Ureter (tissue), 1 donor: ENCODE measurements around the gene PDE2A. TPM values are rescaled to one million over a fixed set of nuclear protein-coding genes. Genes with fewer than 3 reads are reported as not detected.

Source experiments
- DNase-seq: peaks from one replicate; pipeline ENCODE4 v3.0.0-alpha.2; 2020; ENCODE audit warnings: low spot score
- total RNA-seq: library from RNA; stranded (reverse); gene quantifications from one replicate; pipeline ENCODE4 v1.2.4, GENCODE V29; 2023
- donor health status: DM: yes; HTN: yes; CAD: no.

The PDE2A gene
- total RNA-seq, 1 donor from 2014 or later: 49.6 TPM

GRCh38 chr11:72548463-72548862 is 125.8 kb downstream of the PDE2A start:
- DNase-seq: no peak

DNA sequence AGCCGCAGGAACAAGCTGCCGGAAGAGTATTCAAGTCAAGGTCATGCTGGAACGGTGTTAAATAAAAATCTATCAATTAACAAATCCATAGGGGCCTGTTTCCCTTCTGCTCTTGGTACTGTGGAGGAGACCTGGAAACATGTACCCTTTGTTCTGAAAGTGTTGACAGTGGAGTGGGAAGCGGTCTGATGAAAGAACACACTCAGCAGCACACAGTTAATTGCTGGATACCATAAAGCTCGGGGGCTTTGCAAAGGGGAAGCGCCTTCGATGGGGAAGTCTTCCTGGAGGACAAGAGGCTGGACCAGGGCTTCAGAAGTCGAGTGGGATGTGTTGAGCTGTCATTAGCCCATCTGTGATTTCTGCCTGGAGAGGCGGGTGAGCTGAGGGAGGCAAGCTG is 127.4 kb downstream of the PDE2A start:
- no peak for DNase-seq

- DNase-seq: no peak
Measured at GRCh38 chr11:72544589-72544988, 129.6 kb downstream of the PDE2A start.

GRCh38 chr11:72543849-72544542 is 130.2 kb downstream of the PDE2A start:
- no peak for DNase-seq

DNA sequence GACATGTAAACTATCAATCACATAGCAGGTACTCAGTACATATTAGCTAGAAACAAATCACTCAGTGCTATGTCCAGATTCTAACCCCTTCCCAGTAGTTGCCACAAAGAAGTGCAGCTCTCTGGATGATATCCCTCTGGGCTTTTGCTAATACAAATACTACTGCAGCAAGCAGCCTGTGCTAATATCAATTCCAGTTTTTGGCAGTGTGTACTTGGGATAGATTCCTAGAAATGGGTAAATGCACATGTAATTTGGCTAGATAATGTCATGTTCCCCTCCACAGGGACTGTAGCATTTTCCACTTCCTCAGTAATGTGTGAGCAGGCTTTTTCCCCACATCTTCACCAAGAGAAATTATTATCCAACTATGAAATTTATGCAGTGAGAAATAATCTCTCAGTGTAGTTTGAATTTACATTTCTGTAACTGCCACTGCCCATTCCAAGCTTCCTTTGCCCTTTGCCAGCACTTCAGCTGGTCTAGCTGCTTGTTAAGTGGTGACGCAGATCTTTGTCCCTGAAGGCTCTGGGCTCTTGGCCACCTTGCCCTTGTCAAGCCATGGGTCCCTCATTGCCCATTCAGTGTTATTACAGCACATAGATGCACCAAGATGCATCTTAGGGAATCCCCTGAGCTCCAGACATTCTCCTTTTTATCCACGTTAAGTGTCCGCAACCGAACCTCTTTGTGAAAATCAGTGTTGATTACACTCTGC is 132.8 kb downstream of the PDE2A start:
- no peak for DNase-seq

- DNase-seq: no peak
Measured at GRCh38 chr11:72537051-72537450, 137.2 kb downstream of the PDE2A start.

GRCh38 chr11:72535194-72535547 is 139.1 kb downstream of the PDE2A start:
- no peak for DNase-seq

- no peak for DNase-seq
Measured at GRCh38 chr11:72534371-72535193, 139.6 kb downstream of the PDE2A start.

- no peak for DNase-seq
Measured at GRCh38 chr11:72529068-72529467, 145.2 kb downstream of the PDE2A start.

DNA sequence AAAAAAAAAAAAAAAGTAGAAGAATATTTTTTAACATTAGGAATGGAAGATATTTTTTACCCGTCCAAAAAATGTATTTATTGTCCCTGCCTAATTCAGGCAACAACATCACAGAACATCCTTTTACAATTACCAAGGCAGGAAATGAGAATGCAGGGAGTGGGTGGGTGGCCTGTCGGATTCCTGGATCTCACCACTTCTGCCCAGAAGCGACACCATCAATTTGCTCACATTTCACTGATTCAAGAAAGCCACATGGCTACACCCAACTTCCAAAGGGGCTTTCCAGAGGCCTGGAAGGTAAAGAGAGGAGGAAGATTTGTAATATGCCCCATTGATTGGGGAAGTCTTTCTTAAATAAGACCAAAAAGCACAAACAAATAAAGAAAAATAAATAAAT is 146.1 kb downstream of the PDE2A start:
- DNase-seq: no peak

Other genes with a start within 250 kb of the PDE2A start
- 32.0 TPM for gene CLPB, start 239.9 kb downstream of the PDE2A start, total RNA-seq
- gene ARAP1, start 78.0 kb upstream of the PDE2A start, total RNA-seq: 86.2 TPM
- gene STARD10, start 119.6 kb upstream of the PDE2A start, total RNA-seq: 66.7 TPM
- gene ATG16L2, start 140.0 kb upstream of the PDE2A start, total RNA-seq: 39.7 TPM